SK-N-SH (cell line): ENCODE results near the gene TTC22. TPM values are rescaled to one million over a fixed set of nuclear protein-coding genes. Genes with fewer than 3 reads are reported as not detected.

Experiments used
- CTCF ChIA-PET: fragments of 300-600, 350-600 bp; formaldehyde crosslinking; extraction: SDS; loops from one replicate; lab custom pipeline; 2021; lab: Yijun Ruan, JAX
- POLR2A ChIA-PET: fragments of 350-600 bp; sonication (Branson Sonifier 250); formaldehyde crosslinking; extraction: SDS; loops from one replicate; lab custom pipeline; 2020; ENCODE audit warnings: antibody characterized with exemption, inconsistent platforms; lab: Yijun Ruan, JAX
- DNase-seq: peaks from one replicate; pipeline ENCODE4 v3.0.0; 2012
- H2AFZ ChIP-seq: fragments of 200-600 bp; sonication (generic); 2 replicates; pipeline ENCODE4 v1.8.1; 2016; ENCODE audit warnings: antibody characterized with exemption, mild to moderate bottlenecking, low read depth
- H3F3A ChIP-seq: fragments of 200-600 bp; sonication (generic); replicated peaks from 2 replicates; pipeline ENCODE3; 2016; ENCODE audit warnings: antibody characterized with exemption, mild to moderate bottlenecking; ENCODE audit not compliant: insufficient read depth
- H3K27ac ChIP-seq, 2 experiments: fragments of 200-500 bp in 1 of 2; fragments of 200-600 bp in 1 of 2; sonication (Bioruptor generic) in 1 of 2; sonication (generic), shearing (Covaris generic) in 1 of 2; 2 replicates each; pipeline versions ENCODE4 v1.5.1 to v1.6.1; 2014 to 2016; ENCODE audit warnings: low read depth in 2 of 2, inconsistent platforms in 1 of 2, low read length in 1 of 2, mild to moderate bottlenecking in 1 of 2, mixed read lengths in 1 of 2
- H3K27me3 ChIP-seq: fragments of 200-600 bp; sonication (generic), shearing (Covaris generic); 2 replicates; pipeline ENCODE4 v1.6.1; 2016; ENCODE audit warnings: mixed run types; ENCODE audit not compliant: insufficient read depth
- H3K36me3 ChIP-seq, 2 experiments: fragments of 200-500 bp in 1 of 2; fragments of 200-600 bp in 1 of 2; sonication (Bioruptor generic) in 1 of 2; sonication (generic) in 1 of 2; replicated peaks in 1 of 2; 2 replicates each; pipeline versions ENCODE3 to v1.5.1; 2014 to 2016; ENCODE audit warnings: low read length in 1 of 2, mild to moderate bottlenecking in 1 of 2; ENCODE audit not compliant: insufficient read depth in 2 of 2, control insufficient read depth in 1 of 2
- H3K4me1 ChIP-seq, 2 experiments: fragments of 200-500 bp in 1 of 2; fragments of 200-600 bp in 1 of 2; sonication (Bioruptor generic) in 1 of 2; sonication (generic), shearing (Covaris generic) in 1 of 2; 2 replicates each; pipeline versions ENCODE4 v1.5.1 to v1.6.1; 2014 to 2016; ENCODE audit warnings: low read depth in 1 of 2, low read length in 1 of 2, mixed run types in 1 of 2; ENCODE audit not compliant: insufficient read depth in 2 of 2, control insufficient read depth in 1 of 2
- H3K4me2 ChIP-seq: fragments of 200-600 bp; sonication (generic), shearing (Covaris generic); 2 replicates; pipeline ENCODE4 v1.6.1; 2017; ENCODE audit warnings: mixed run types
- H3K4me3 ChIP-seq, 2 experiments: fragments of 200-500 bp in 1 of 2; fragments of 200-600 bp in 1 of 2; sonication (Bioruptor generic) in 1 of 2; sonication (generic), shearing (Covaris generic) in 1 of 2; 2 replicates each; pipeline versions ENCODE4 v1.5.1 to v1.8.1; 2014 to 2016; ENCODE audit warnings: low read depth in 2 of 2, inconsistent platforms in 1 of 2, low read length in 1 of 2, mild to moderate bottlenecking in 1 of 2, mixed read lengths in 1 of 2, moderate library complexity in 1 of 2
- H3K79me2 ChIP-seq: fragments of 200-600 bp; sonication (generic); 2 replicates; pipeline ENCODE4 v1.8.1; 2017; ENCODE audit warnings: mild to moderate bottlenecking; ENCODE audit not compliant: insufficient read depth
- H3K9ac ChIP-seq: fragments of 200-600 bp; sonication (generic); 2 replicates; pipeline ENCODE4 v1.6.1; 2017; ENCODE audit warnings: mixed run types
- H3K9me2 ChIP-seq: fragments of 200-600 bp; sonication (generic); 2 replicates; pipeline ENCODE4 v1.6.1; 2017; ENCODE audit warnings: mixed run types
- H3K9me3 ChIP-seq: fragments of 200-600 bp; sonication (generic); 2 replicates; pipeline ENCODE4 v1.6.1; 2017; ENCODE audit warnings: mixed run types, mild to moderate bottlenecking, moderate library complexity
- H4K20me1 ChIP-seq: fragments of 200-600 bp; sonication (generic); 2 replicates; pipeline ENCODE4 v1.6.1; 2017; ENCODE audit warnings: mild to moderate bottlenecking, mixed run types; ENCODE audit not compliant: insufficient read depth
- CTCF ChIP-seq: fragments of 200-600 bp; sonication (generic); IDR thresholded peaks from 2 replicates; pipeline ENCODE4 v1.6.1; 2017; ENCODE audit warnings: antibody characterized with exemption, mild to moderate bottlenecking, moderate library complexity
- ELF1 ChIP-seq: IDR thresholded peaks from 2 replicates; pipeline ENCODE4 v1.4.0; 2012
- EZH2phosphoT487 ChIP-seq: fragments of 200-600 bp; sonication (generic); IDR thresholded peaks from 2 replicates; pipeline ENCODE4 v1.6.1; 2017; ENCODE audit warnings: low read depth, mixed run types, mild to moderate bottlenecking, antibody characterized with exemption, moderate library complexity, borderline replicate concordance
- FOXJ3 ChIP-seq: sonication (generic); formaldehyde crosslinking; IDR thresholded peaks from 2 replicates; pipeline ENCODE4 v1.5.1; 2020; ENCODE audit warnings: mild to moderate bottlenecking, missing genetic modification reagents
- RAD21 ChIP-seq: IDR thresholded peaks from 2 replicates; pipeline ENCODE4 v1.6.1; 2012; ENCODE audit warnings: mild to moderate bottlenecking, low read length
- RCOR1 ChIP-seq: fragments of 150-350 bp; IDR thresholded peaks from 2 replicates; pipeline ENCODE4 v1.6.1; 2017; ENCODE audit warnings: antibody characterized with exemption, low read length
- REST ChIP-seq: IDR thresholded peaks from 2 replicates; pipeline ENCODE4 v1.6.1; 2012; ENCODE audit warnings: mild to moderate bottlenecking, low read depth, low read length, moderate library complexity
- SIN3A ChIP-seq: IDR thresholded peaks from 2 replicates; pipeline ENCODE4 v1.6.1; 2012; ENCODE audit warnings: low read depth, mild to moderate bottlenecking, low read length, moderate library complexity, borderline replicate concordance
- YY1 ChIP-seq: IDR thresholded peaks from 2 replicates; pipeline ENCODE4 v1.4.0; 2012; ENCODE audit warnings: low read depth, mild to moderate bottlenecking
- ZBTB33 ChIP-seq: IDR thresholded peaks from 2 replicates; pipeline ENCODE4 v1.4.0; 2012; ENCODE audit warnings: low read depth, borderline replicate concordance
- polyA plus RNA-seq, 3 experiments: library from polyadenylated mRNA; depleted of rRNA; stranded (reverse); fragments of >200 nt; gene quantifications; 2 replicates each; pipeline ENCODE4 v1.2.3, GENCODE V29; 2012

Gene TTC22
- polyA plus RNA-seq, 1 of the 3 experiments (the other 2 are of a cell fraction) = not detected

GRCh38 chr1:54819733-54820132 lies 18.6 kb upstream of the TTC22 start:
- CTCF ChIA-PET = no interaction called here
- POLR2A ChIA-PET = no interaction called here
- no peaks in the 10 kb centered on the region for H3F3A ChIP-seq
- no peak overlapping the region for H3K4me2 ChIP-seq
- H3K79me2 ChIP-seq = no peaks in the 10 kb centered on the region
- H3K9ac ChIP-seq = no peak overlapping the region
- H3K27me3 ChIP-seq = no peaks in the 10 kb centered on the region; the same call in 1 of the 2 replicates
- no peaks in the 10 kb centered on the region; the same call in 1 of the 2 replicates for H3K9me3 ChIP-seq
- H2AFZ ChIP-seq = no peak overlapping the region
- no peaks in the 10 kb centered on the region for H3K4me1 ChIP-seq
- no peak for DNase-seq
- no peaks in the 10 kb centered on the region for H3K36me3 ChIP-seq
- no peaks in the 10 kb centered on the region for H4K20me1 ChIP-seq
- no peak overlapping the region for H3K27ac ChIP-seq
- H3K9me2 ChIP-seq = no peaks in the 10 kb centered on the region
- TF ChIP-seq EZH2phosphoT487 (no peak), RAD21 (no peak), ELF1 (no peak), SIN3A (no peak), REST (no peak), FOXJ3 (CRISPR knock-in tag) (no peak), ZBTB33 (no peak), RCOR1 (no peak), CTCF (no peak), YY1 (no peak)
- no peak overlapping the region for H3K4me3 ChIP-seq
